Vagina (tissue), 2 donors: ENCODE data around the gene TMEM30A. TPM values are rescaled to one million over a fixed set of nuclear protein-coding genes. Genes with fewer than 3 reads are reported as not detected.

ENCODE experiments used
- DNase-seq, 2 donors: peaks; one replicate each; pipeline ENCODE4 v3.0.0-alpha.2; 2017; ENCODE audit errors: extremely low spot score in 2 of 2
- H3K27ac ChIP-seq: fragments of 200-600 bp; sonication (generic); one replicate; pipeline ENCODE4 v1.5.1; 2019
- H3K27me3 ChIP-seq: fragments of 200-600 bp; sonication (generic); one replicate; pipeline ENCODE4 v1.5.1; 2019
- H3K36me3 ChIP-seq, 2 donors: fragments of 200-600 bp; sonication (generic); one replicate each; pipeline ENCODE4 v1.5.1; 2017 to 2019
- H3K4me1 ChIP-seq: fragments of 200-600 bp; sonication (generic); one replicate; pipeline ENCODE4 v1.5.1; 2019
- H3K4me3 ChIP-seq, 2 donors: fragments of 200-600 bp; sonication (generic); 1 replicate in 1 of 2; 2 replicates in 1 of 2; pipeline ENCODE4 v1.5.1; 2016 to 2019
- H3K9me3 ChIP-seq: fragments of 200-600 bp; sonication (generic); one replicate; pipeline ENCODE4 v1.5.1; 2019
- CTCF ChIP-seq, 3 experiments: fragments of 450-650 bp in 2 of 3; fragments of 200-600 bp in 1 of 3; sonication (generic) in 1 of 3; IDR thresholded peaks; one replicate each; pipeline ENCODE4 v1.5.1; 2017 to 2019; ENCODE audit warnings: antibody characterized with exemption in 3 of 3, mild to moderate bottlenecking in 2 of 3, moderate library complexity in 2 of 3
- POLR2A ChIP-seq, 2 donors: fragments of 450-650 bp; IDR thresholded peaks; one replicate each; pipeline ENCODE4 v1.6.1; 2017; ENCODE audit warnings: antibody characterized with exemption in 2 of 2, mild to moderate bottlenecking in 2 of 2, moderate library complexity in 2 of 2
- POLR2AphosphoS5 ChIP-seq, 2 donors: sonication (generic); formaldehyde crosslinking; IDR thresholded peaks; one replicate each; pipeline ENCODE4 v1.9.0; 2017; ENCODE audit warnings: antibody characterized with exemption in 2 of 2, mild to moderate bottlenecking in 2 of 2, low read depth in 1 of 2; ENCODE audit not compliant: insufficient read depth in 1 of 2
- intact Hi-C: fragments of 100-400 bp; cut with DNase I; formaldehyde crosslinking; loops from one replicate; pipeline ENCODE4 v1.15.1; 2023
- total RNA-seq: library from RNA; depleted of rRNA; stranded (reverse); fragments of >200 nt; gene quantifications from one replicate; pipeline ENCODE4 v1.2.3, GENCODE V29; 2016

The TMEM30A gene
- total RNA-seq, 1 donor from 2014 or later: 52.1 TPM

GRCh38 chr6:75223428-75223827, 61.2 kb downstream of the TMEM30A start:
- TF ChIP-seq POLR2AphosphoS5 (IDR thresholded peaks at IDR 0.05; ENCODE audit: insufficient read depth in 1 of 2, low read depth in 1 of 2) (no peak), CTCF (IDR thresholded peaks at IDR 0.05) (no peak), POLR2A (IDR thresholded peaks at IDR 0.05) (no peak)
- H3K36me3 ChIP-seq: no peaks in the 10 kb centered on the region
- no peaks in the 10 kb centered on the region for H3K4me1 ChIP-seq
- DNase-seq: no peak
- H3K27me3 ChIP-seq: no peaks in the 10 kb centered on the region
- H3K27ac ChIP-seq: no peak overlapping the region
- H3K4me3 ChIP-seq: no peak overlapping the region
- H3K9me3 ChIP-seq: no peaks in the 10 kb centered on the region
- intact Hi-C loops: no loop called here

DNA sequence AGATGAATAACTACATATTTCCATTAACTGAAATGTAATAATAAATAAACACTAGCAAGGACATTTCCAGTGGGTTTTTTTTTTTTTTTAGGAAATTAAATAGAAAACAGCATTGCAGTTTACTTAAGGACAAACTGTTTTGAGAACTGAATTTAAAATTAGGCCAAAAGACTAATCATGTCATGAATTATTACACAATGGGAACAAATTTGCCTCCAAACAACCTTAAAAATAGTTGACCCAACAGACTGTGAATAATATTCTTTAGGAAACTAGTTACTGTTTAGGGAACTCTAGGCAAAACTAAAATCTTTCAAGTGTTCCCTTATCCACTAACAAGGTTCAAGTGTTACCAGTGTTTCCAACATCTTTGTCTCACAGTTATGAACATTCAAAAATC, 62.3 kb downstream of the TMEM30A start:
- Histone ChIP-seq H3K4me3 (no peak overlapping the region), H3K36me3 (no peaks in the 10 kb centered on the region), H3K27ac (no peak overlapping the region), H3K27me3 (no peaks in the 10 kb centered on the region), H3K9me3 (no peaks in the 10 kb centered on the region), H3K4me1 (no peaks in the 10 kb centered on the region)
- TF ChIP-seq CTCF (IDR thresholded peaks at IDR 0.05) (no peak), POLR2A (IDR thresholded peaks at IDR 0.05) (no peak), POLR2AphosphoS5 (IDR thresholded peaks at IDR 0.05; ENCODE audit: insufficient read depth in 1 of 2, low read depth in 1 of 2) (no peak)
- DNase-seq: no peak
- intact Hi-C loops: no loop called here

GRCh38 chr6:75221116-75221515, 63.5 kb downstream of the TMEM30A start:
- intact Hi-C loops: no loop called here

GRCh38 chr6:75220357-75220756, 64.2 kb downstream of the TMEM30A start:
- Histone ChIP-seq H3K36me3 (no peaks in the 10 kb centered on the region), H3K4me3 (no peak overlapping the region), H3K9me3 (no peaks in the 10 kb centered on the region), H3K4me1 (no peaks in the 10 kb centered on the region), H3K27me3 (no peaks in the 10 kb centered on the region), H3K27ac (no peak overlapping the region)
- DNase-seq: no peak
- TF ChIP-seq CTCF (IDR thresholded peaks at IDR 0.05): no peak
- no peak for TF ChIP-seq POLR2A (IDR thresholded peaks at IDR 0.05)
- TF ChIP-seq POLR2AphosphoS5 (IDR thresholded peaks at IDR 0.05; ENCODE audit: insufficient read depth in 1 of 2, low read depth in 1 of 2): no peak
- intact Hi-C loops: no loop called here

More at GRCh38 chr6:75221116-75221515, 63.5 kb downstream of the TMEM30A start:
- Histone ChIP-seq H3K36me3 (no peaks in the 10 kb centered on the region), H3K4me3 (no peak overlapping the region), H3K4me1 (no peaks in the 10 kb centered on the region), H3K27me3 (no peaks in the 10 kb centered on the region), H3K9me3 (no peaks in the 10 kb centered on the region), H3K27ac (no peak overlapping the region)
- no peak for DNase-seq
- no peak for TF ChIP-seq CTCF (IDR thresholded peaks at IDR 0.05)
- TF ChIP-seq POLR2A (IDR thresholded peaks at IDR 0.05): no peak
- TF ChIP-seq POLR2AphosphoS5 (IDR thresholded peaks at IDR 0.05; ENCODE audit: insufficient read depth in 1 of 2, low read depth in 1 of 2): no peak

DNA sequence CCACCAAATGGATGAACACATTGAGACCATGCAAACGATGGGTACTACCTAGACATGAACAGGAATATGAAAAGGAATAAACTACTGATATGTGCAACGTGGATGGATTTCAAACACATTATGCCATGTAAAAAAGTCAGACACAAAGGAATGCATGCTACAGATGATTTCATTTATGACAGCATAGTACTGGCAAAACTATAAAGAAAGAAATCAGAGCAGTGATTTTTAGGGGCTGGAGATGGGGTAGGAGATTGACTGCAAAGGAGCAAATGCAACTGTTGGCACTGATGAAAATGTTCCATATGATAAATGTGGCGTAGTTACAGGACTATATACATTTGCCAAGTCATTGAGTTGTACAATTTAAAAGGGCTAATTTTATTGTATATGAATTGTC, 65.3 kb downstream of the TMEM30A start:
- H3K27me3 ChIP-seq: no peaks in the 10 kb centered on the region
- no peak for DNase-seq
- no peaks in the 10 kb centered on the region for H3K9me3 ChIP-seq
- H3K4me3 ChIP-seq: no peak overlapping the region
- H3K4me1 ChIP-seq: no peaks in the 10 kb centered on the region
- intact Hi-C loops: no loop called here
- TF ChIP-seq CTCF (IDR thresholded peaks at IDR 0.05) (no peak), POLR2A (IDR thresholded peaks at IDR 0.05) (no peak), POLR2AphosphoS5 (IDR thresholded peaks at IDR 0.05; ENCODE audit: insufficient read depth in 1 of 2, low read depth in 1 of 2) (no peak)
- no peak overlapping the region for H3K27ac ChIP-seq
- H3K36me3 ChIP-seq: no peaks in the 10 kb centered on the region
